HG02870 (cell line): ENCODE measurements around the gene MB21D2.

Experiments
- ATAC-seq: cut with Tn5 transposase; IDR thresholded peaks from one replicate; pipeline ENCODE4 v1.9.1; 2021; ENCODE audit warnings: mild to moderate bottlenecking, moderate library complexity; ENCODE audit not compliant: unreplicated experiment

MB21D2 gene

GRCh38 chr3:192894676-192895075, 23.0 kb downstream of the MB21D2 start:
- ATAC-seq, result no peak

GRCh38 chr3:192892981-192893700, 24.5 kb downstream of the MB21D2 start:
- peak; percentile 94 for ATAC-seq

- no peak for ATAC-seq
These were observed 27.0 kb downstream of the MB21D2 start for GRCh38 chr3:192890347-192891335.

GRCh38 chr3:192889679-192890078, 28.0 kb downstream of the MB21D2 start:
- ATAC-seq, result no peak

- ATAC-seq, result no peak
These were observed 29.5 kb downstream of the MB21D2 start for GRCh38 chr3:192888190-192888589.

- no peak for ATAC-seq
These were observed 30.0 kb downstream of the MB21D2 start for GRCh38 chr3:192887701-192888100.

- ATAC-seq, result no peak
These were observed 30.6 kb downstream of the MB21D2 start for GRCh38 chr3:192887047-192887446.

GRCh38 chr3:192884777-192885773, 32.6 kb downstream of the MB21D2 start:
- ATAC-seq, result no peak

- no peak for ATAC-seq
These were observed 34.1 kb downstream of the MB21D2 start for GRCh38 chr3:192883512-192883911.

- ATAC-seq, result peak; percentile 66
These were observed 36.4 kb downstream of the MB21D2 start for GRCh38 chr3:192881159-192881786.

- no peak for ATAC-seq
These were observed 37.3 kb downstream of the MB21D2 start for GRCh38 chr3:192880313-192880712.

GRCh38 chr3:192879346-192880031, 38.2 kb downstream of the MB21D2 start:
- no peak for ATAC-seq

- no peak for ATAC-seq
These were observed 41.6 kb downstream of the MB21D2 start for GRCh38 chr3:192875971-192876565.

GRCh38 chr3:192870822-192871221, 46.8 kb downstream of the MB21D2 start:
- ATAC-seq, result no peak

GRCh38 chr3:192869131-192870031, 48.3 kb downstream of the MB21D2 start:
- no peak for ATAC-seq

GRCh38 chr3:192867645-192868044, 50.0 kb downstream of the MB21D2 start:
- ATAC-seq, result no peak

GRCh38 chr3:192866804-192867203, 50.9 kb downstream of the MB21D2 start:
- no peak for ATAC-seq

- ATAC-seq, result peak; percentile 71
These were observed 52.7 kb downstream of the MB21D2 start for GRCh38 chr3:192864941-192865340.
